Effector CD8-positive, alpha-beta T cell (primary cell): ENCODE results near the gene TRIM58.

ENCODE experiments used
- DNase-seq: peaks from one replicate; lab custom pipeline; 2025; lab: John Stamatoyannopoulos, UW
- total RNA-seq, 4 experiments: gene quantifications; one replicate each; lab custom pipeline; 2026; lab: John Stamatoyannopoulos, UW

Gene TRIM58
- total RNA-seq: 0 to 0.18 (median 0) reads per million in 4 experiments

- DNase-seq: no peak
Observed at GRCh38 chr1:247857069-247857984, at the start of gene TRIM58. TSS of gene TRIM58 (plus strand) at chr1:247857187. CDS start at chr1:247857247, 60 bp downstream.

- DNase-seq: no peak
Observed at GRCh38 chr1:247812637-247813036, 44.4 kb upstream of the TRIM58 start.

- DNase-seq: no peak
Observed at GRCh38 chr1:247822060-247822459, 34.9 kb upstream of the TRIM58 start.

- DNase-seq: no peak
Observed at GRCh38 chr1:247824023-247824422, 33.0 kb upstream of the TRIM58 start, which contains the start of gene OR14A16. TSS of gene OR14A16 (minus strand) at chr1:247824119. CDS start at chr1:247815729, 8,390 bp downstream.

- DNase-seq: no peak
Observed at GRCh38 chr1:247825362-247825761, 31.6 kb upstream of the TRIM58 start.

GRCh38 chr1:247829656-247830055, 27.3 kb upstream of the TRIM58 start:
- DNase-seq: no peak

GRCh38 chr1:247833601-247834000, 23.4 kb upstream of the TRIM58 start:
- DNase-seq: no peak

GRCh38 chr1:247840818-247841217, 16.2 kb upstream of the TRIM58 start:
- DNase-seq: no peak

- no peak for DNase-seq
Observed at GRCh38 chr1:247841796-247842195, 15.2 kb upstream of the TRIM58 start, which contains the start of gene OR11L1. TSS of gene OR11L1 (minus strand) at chr1:247841896. CDS start at chr1:247841896, 0 bp downstream.

- DNase-seq: no peak
Observed at GRCh38 chr1:247843411-247843810, 13.6 kb upstream of the TRIM58 start.

GRCh38 chr1:247845011-247845692, 11.8 kb upstream of the TRIM58 start:
- DNase-seq: no peak

- DNase-seq: no peak
Observed at GRCh38 chr1:247845693-247846017, 11.3 kb upstream of the TRIM58 start.

GRCh38 chr1:247848346-247848745, 8.6 kb upstream of the TRIM58 start:
- DNase-seq: no peak

GRCh38 chr1:247849616-247850015, 7.4 kb upstream of the TRIM58 start:
- no peak for DNase-seq

- DNase-seq: no peak
Observed at GRCh38 chr1:247854899-247855545, 2.0 kb upstream of the TRIM58 start.

- DNase-seq: no peak
Observed at GRCh38 chr1:247855911-247856310, 1.1 kb upstream of the TRIM58 start.

GRCh38 chr1:247857985-247858619, 1.1 kb downstream of the TRIM58 start:
- no peak for DNase-seq

GRCh38 chr1:247862756-247863155, 5.8 kb downstream of the TRIM58 start:
- no peak for DNase-seq

- DNase-seq: no peak
Observed at GRCh38 chr1:247864644-247865043, 7.7 kb downstream of the TRIM58 start.

GRCh38 chr1:247865416-247865815, 8.4 kb downstream of the TRIM58 start:
- no peak for DNase-seq

- no peak for DNase-seq
Observed at GRCh38 chr1:247883346-247883745, 26.4 kb downstream of the TRIM58 start.
